ENCODE measurements around the gene KIFAP3.
A peak's percentile ranks its signal among the peaks of the same experiment; 100 is the strongest.
"Not testable (repeated sequence)": the region's sequence is repeated elsewhere in the genome, so short reads cannot be mapped to it uniquely, and the experiment has no call there.

The KIFAP3 gene

DNA sequence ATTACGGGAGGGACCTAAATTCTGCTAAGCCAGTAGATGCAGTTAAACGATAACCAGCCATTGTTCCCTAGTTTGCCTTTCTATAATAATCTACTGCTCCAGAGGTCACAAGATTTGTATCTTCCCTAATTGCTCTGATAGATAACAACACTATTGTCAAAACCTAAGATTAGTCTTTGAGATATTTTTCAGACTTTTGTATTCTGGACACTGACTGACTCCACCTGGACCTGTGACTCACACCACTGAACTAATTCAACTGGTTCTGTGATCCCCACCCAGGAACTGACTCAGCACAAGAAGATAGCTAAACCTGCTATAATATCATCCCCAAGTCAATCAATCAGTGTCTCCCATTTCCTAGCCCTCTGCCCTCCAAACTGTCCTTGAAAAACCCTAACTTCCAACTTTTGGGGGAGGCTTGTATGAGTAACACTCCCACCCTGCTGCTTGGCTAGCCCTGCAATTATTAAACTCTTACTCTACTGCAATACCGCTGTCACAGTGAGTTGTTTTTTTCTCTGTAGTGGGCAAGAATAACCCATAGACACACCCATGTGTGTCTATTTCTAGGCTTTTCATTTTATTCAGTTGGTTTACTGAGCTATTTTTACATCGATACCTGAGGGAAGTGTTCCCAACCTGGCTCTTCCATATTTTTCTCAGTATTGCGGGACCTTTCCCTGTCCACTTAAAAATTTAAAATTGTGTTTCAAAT is 11.2 kb downstream of the KIFAP3 start:
- DNase-seq = no peak

DNA sequence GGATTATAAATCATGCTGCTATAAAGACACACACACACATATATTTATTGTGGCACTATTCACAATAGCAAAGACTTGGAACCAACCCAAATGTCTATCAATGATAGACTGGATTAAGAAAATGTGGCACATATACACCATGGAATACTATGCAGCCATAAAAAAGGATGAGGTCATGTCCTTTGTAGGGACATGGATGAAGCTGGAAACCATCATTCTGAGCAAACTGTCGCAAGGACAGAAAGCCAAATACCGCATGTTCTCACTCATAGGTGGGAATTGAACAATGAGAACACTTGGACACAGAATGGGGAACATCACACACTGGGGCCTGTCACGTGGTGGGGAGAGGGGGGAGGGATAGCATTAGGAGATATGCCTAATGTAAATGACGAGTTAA is 12.8 kb downstream of the KIFAP3 start:
- DNase-seq = not testable (repeated sequence)

DNA sequence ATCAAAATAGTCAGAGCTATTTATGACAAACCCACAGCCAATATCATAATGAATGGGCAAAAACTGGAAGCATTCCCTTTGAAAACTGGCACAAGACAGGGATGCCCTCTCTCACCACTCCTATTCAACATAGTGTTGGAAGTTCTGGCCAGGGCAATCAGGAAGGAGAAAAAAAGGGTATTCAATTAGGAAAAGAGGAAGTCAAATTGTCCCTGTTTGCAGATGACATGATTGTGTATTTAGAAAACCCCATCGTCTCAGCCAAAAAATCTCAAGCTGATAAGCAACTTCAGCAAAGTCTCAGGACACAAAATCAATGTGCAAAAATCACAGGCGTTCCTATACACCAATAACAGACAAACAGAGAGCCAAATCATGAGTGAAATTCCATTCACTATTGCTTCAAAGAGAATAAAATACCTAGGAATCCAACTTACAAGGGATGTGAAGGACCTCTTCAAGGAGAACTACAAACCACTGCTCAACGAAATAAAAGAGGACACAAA is 14.4 kb downstream of the KIFAP3 start:
- DNase-seq = not testable (repeated sequence)

DNA sequence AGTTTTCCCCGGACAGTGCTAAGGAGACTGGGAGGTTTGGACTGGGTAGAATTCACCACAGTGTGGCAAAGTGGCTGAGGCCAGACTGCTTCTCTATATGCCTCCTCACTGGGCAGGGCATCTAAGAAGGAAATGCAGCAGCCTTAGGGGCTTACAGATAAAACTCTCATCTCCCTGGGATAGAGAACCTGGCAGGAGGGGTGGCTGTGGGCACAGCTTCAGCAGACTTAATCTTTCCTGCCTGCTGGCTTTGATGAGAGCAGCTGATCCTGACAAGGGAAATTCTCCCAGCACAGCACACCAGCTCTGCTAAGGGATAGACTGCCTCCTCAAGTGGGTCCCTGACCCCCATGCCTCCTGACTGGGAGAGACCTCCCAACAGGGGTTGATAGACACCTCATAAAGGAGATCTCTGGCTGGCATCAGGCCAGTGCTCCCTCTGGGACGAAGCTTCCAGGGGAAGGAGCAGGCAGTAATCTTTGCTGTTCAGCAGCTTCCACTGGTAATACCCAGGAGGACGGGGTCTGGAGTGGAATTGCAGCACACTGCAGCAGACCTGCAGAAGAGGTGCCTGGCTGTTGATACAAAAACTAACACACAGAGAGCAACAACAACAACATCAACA is 25.2 kb downstream of the KIFAP3 start:
- DNase-seq = no peak

DNA sequence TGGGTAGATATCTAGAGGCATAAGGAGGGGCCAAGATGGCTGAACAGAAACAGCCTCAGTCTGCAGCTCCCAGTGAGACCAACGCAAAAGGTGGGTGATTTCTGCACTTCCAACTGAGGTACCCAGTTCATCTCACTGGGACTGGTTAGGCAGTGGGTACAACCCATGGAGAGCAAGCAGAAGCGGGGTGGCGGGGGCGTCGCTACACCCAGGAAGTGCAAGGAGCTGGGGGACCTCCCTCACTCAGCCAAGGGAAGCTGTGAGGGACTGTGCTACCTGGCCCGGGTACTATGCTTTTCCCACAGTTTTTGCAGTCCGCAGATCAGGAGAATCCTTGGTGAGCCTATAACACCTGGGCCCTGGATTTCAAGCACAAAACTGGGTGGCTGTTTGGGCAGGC is 26.0 kb downstream of the KIFAP3 start:
- DNase-seq = no peak

DNA sequence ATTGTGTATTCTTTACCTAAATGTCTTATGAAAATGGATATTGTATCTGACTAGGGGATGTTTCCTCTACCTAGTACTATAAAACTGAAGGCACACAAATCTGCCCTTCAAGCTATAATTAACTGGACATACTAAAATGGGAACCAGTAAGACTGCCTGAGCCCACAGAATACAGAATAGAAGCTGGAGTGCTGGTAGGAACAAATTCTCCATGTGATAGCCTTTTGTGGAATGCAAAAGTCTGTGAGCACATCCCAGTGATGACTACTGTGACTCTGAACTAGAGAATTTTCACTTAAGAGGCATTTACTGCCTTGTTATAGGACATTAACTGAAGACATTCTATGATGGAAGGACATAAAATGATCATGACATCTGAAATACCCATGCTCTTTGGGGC is 30.3 kb downstream of the KIFAP3 start:
- DNase-seq = no peak

DNA sequence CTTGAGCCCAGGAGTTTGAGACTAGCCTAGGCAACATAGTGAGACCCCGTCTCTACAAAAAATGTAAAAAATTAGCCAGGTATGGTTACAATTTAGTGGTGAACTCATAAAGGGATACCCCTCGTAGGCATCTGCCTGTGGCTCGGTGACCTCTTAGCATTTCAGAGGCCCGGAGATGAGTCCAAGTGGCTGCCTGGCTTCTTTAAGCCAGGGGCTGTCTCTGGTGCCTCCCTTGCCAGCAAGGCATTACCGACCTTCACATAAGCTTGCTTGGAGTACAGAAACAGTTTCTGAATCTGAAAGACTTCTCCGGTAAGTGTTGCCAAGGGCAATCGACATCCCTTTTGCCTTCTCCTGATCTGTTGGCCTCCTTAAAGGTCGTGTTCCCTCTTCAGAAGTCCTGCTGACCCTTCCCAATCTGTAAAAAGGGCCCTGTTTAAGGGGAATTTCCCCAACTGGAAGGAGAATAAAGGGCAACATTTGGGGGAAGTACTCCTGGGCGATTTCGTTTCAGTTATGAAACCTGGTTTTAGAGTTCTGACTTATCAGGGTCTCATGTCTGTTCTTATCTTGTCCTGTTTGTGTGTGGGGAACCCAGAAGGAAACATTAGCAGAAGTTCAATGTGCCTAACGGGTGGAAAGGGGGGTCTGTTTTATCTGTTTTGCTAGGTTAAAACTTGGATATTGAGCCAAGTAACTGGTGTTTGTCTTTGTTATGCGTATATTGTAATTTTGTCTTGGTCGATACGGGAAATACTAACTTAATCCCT is 32.9 kb downstream of the KIFAP3 start:
- DNase-seq = no peak

DNA sequence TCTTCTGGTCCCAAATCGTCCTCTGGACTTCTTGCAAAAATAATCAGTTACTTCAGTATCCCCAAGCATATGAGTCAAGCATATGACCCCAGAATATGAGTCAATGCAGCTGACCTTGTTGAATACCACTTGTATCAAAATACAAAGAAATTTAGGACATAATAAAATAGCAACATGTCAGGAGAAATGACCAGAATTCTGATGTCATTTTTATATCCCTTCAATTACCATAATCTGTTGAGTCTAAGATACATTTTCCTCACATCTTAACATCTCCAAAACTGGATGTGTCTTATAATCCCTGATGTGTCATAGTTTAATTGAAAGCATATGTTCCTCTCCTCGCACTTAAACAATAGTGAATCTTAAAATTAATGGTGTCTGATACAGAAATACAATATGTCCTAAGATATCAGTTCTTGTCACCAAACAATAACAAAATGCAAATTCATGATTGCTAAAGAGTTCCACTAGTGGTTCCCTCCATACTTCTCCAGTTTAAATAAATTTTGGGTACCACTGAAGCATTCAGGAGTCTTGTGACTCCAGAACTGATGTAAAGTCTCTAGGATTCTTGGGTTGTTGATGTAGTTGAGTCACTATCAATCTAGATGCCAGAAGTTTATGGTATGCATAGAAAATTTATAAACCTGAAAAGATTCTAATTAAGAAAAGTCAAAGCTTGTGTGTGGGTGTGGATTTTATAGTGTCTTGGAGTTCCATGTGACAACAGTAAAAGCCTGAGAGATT is 41.8 kb downstream of the KIFAP3 start:
- DNase-seq = no peak

DNA sequence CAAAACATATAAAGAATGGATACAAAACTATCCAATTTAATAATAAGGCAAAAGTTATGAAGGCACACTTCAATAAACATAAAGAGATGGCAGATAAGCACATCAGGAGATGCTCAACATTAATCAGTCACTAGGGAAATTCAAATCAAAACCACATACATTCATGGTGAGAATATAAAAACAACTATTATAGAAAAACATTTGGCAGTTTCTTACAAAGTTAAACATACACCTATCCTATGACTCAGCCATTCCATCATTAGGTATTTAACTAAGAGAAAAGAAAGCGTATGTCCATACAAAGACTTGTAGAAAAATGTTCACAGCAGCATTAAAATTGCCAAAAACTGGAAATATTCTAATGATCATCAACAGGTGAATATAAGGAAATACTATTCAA is 44.3 kb downstream of the KIFAP3 start:
- DNase-seq = no peak

DNA sequence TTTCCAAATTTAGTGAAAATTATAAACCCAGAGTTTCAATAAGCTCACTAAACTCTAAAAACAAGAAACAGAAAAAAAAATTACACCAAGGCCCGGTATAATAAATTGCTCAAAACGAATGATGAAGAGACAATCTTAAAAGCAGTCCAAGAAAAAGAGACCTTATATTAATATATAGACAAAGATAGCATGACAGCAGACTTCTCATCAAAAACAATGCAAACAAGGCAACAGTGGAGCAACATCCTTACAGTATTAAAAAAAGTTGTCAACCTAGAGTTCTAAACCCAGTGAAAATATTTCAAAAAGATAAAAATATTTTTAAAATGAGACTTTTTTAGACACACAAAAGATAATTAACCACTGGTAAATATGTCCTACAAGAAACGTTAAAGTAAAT is 46.7 kb downstream of the KIFAP3 start:
- no peak for DNase-seq

DNA sequence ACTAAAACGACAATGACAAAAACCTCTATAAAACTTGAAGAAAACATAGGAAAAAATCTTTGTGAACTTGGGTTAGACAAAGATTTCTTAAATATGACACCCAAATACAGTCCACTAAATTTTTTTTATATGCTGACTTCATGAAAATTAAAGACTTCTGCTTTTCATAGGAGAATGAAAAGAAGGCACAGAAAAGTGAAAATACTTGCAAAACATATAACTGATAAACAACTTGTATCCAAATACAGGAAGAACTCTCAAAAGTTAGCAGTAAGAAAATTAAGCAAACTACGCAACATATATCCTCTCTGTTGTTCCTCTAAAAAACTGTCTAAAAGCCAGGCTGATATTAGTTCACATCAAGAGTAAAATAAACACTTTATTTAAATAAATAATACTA is 53.6 kb downstream of the KIFAP3 start:
- no peak for DNase-seq

DNA sequence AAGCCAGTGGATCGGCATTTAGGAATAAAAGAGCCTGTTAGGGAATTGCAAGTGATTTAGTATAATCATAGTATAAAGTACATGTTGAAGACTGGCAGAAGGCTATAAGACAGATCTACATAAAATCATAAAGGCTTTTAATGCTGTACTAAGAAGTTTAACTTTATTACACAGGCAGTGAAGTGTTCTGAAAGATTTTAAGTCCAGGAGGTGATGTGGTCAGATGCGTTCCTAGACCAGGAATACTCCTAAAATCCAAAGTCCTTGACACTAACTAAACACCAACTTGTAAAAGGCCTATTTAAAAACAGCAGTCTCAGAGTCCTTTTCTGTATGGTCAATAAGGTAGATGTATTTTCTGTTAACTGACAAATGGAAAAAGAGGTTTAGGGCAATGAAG is 57.0 kb downstream of the KIFAP3 start:
- no peak for DNase-seq

DNA sequence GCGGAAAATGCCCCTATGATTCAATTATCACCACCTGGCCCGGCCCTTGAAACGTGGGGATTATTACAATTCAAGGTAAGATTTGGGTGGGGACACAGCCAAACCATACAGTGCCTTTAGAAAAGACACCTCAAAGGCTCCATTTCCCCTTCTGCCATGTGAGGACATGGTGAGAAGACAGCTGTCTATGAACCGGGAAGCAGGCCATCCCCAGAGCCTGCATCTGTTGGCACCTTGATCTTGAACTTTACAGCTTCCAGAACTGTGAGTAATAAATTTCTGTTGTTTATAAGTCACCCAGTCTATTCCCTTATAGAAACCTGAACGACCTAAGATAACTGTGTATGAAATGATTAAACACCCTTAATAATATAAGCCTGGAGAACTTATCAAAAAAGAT is 61.6 kb downstream of the KIFAP3 start:
- DNase-seq = no peak

DNA sequence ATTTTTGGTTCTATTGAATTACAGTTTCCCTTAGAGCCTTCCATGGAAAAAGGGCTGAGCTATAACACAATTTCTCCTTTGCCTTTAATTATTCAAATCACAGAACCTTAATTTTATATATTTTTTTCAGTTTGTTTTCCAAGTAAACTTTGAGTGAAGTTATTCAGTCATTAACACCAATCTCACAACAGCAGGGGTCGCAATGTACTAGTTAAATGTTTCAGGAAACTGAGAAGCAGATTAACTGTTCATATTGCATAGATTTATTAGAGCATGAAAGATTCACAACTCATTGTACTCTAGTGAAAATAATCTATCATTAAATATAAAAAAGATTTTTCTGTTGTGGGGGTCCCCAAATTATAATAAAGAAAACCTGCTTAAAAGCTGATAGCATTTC is 64.1 kb downstream of the KIFAP3 start:
- DNase-seq = peak; percentile 6

DNA sequence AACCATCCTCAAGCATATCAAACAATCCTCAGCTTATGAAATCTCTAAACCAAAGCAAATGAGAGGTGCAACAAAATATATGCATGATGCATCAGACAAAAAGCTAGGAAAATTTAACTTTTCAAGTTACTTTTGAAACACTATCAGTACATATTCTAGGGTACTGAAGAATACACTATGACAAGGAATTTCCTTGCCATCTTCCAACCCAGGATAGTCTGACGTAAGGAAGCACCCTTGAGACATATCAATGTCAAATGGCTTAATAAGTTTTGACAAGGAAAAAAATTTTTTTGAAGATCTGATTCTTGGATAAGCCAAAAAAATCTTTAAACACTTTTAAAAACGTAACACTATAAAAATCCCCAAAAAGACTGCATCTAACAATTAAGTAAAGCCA is 64.9 kb downstream of the KIFAP3 start:
- DNase-seq = no peak

DNA sequence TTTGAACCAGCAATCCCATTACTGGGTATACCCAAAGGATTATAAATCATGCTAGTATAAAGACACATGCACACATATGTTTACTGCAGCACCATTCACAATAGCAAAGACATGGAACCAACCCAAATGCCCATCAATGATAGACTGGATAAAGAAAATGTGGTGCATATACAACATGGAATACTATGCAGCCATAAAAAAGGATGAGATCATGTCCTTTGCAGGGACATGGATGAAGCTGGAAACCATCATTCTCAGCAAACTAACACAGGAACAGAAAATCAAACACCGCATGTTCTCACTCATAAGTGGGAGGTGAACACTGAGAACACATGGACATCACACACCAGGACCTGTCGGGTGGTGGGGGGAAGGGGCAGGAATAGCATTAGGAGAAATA is 65.8 kb downstream of the KIFAP3 start:
- DNase-seq = not testable (repeated sequence)

DNA sequence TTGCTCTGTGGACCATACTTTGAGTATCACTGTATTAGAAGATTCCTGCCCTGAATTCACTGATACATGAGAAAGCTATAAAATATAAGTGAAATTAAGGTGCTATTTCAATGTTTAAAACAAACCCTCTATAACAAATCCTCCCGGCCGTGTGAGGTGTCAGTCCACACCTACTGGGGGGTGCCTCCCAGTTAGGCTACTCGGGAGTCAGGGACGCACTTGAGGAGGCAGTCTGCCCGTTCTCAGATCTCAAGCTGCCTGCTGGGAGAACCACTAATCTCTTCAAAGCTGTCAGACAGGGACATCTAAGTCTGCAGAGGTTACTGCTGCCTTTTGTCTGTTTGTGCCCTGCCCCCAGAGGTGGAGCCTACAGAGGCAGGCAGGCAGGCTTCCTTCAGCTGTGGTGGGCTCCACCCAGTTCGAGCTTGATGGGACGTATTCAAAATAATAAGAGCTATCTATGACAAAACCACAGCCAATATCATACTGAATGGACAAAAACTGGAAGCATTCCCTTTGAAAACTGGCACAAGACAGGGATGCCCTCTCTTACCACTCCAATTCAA is 71.1 kb downstream of the KIFAP3 start:
- DNase-seq = not testable (repeated sequence)

DNA sequence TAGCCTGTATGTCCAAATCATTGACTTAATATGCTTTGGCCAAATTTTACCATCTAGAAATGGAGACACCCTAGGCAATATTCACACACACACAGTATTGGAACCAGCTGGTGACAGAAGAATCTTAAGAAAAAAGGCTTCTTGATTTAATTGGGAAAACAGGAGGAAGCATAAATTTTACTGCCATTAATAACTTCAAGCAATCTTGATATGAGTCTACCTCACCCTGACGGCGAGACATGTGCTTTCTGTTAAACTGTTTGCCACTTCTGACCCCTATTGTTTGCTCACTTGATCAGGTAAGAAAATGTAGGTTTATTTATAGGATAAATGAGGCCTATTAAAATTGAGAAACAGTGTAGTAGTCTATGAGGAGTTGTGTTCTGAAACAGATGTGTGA is 73.2 kb downstream of the KIFAP3 start:
- DNase-seq = no peak

DNA sequence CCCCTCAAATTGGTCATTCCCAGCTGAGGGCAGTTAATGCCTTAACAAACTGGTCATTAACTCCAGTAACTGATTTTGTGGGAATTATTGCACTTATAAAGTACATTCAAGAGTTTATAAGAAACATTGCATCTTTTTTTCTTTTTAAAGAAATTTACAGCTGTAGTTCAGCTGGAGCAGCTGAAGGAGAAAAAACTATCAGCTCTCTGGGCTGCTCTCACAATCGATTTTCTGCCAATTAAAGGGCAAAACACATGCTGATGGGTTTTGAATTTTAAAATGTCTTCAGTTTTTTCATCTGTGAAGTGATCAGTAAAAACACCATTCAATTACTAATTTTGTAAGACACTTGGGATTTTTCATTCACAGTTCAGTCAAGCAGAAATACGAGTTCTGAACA is 74.7 kb downstream of the KIFAP3 start:
- DNase-seq = no peak

DNA sequence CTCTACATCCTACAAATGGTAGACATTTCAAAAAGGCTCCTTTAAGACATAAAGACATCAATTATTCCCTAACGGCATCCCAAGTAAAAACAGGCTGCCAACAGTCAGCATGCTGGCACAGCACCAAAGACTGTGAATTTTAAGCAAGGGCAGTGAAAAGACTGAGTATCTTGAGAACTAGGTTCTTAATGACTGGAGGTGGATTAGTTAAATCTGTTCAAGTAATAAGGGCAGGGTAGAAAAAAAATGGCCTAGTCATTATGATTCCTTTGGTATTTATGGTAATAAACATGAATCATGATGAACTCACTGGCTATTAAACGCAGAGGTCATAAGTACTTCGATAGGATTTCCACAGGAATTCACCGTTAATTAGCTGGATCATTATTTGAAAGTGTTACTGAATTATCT is 75.2 kb downstream of the KIFAP3 start:
- no peak for DNase-seq

DNA sequence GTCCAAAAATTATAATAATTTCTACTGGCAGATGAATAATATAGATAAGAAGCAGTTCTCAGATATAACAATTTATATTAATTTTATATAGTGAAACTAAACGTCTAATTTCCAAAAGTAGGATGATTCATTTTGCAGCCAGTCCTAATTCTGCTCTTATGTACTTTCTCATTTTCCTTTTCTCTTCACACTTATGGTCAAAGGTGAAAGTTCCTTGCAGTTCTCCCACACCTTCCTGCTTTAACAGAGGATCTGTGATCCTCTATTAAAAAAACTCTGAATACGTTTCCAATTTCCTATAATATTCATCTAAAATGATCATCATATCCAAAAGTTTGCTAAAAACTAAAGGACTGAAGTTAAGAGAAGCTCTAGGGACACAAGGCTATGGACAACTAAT is 78.5 kb downstream of the KIFAP3 start:
- DNase-seq = no peak

DNA sequence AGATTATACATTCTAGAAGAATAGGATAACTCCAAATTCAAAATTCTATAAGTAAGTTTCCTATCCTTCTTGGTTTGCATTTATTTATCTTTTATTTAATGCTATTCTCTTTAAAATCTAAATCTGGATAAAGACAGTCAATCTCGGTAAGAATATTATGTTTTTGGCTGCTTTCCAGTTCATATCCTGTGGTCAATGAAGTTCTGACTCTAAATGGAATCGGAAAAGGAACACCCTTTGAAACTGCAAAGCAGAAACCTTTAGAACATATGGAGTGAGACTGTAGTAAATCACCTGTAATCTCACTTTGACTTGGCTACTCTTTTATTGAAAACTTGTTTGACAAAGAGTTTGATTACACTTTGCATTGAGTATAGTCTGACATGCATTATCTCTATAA is 85.2 kb downstream of the KIFAP3 start:
- no peak for DNase-seq

DNA sequence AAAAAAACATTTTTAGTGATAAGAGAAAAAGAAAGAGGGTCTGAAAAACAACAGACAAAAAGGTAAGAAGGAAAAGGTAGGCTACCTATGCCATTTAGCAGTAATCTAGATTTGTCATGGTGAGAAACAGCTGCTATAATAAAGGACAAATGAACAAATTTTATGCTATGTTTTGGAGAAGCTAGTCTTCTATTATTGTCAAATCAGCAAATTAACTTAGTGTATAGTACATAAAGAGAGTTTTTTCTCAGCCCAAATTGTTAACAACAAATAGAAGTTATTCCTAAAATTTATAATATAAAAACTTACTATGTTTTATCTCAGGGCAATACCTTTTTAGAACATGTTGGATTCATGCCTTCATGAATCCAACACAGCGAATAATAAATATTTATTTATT is 88.7 kb downstream of the KIFAP3 start:
- no peak for DNase-seq
